Brain pericyte (primary cell): ENCODE data around the gene RGL2.

ENCODE experiments used
- DNase-seq: peaks from one replicate; pipeline ENCODE4 v3.0.0-alpha.2; 2012; ENCODE audit warnings: low read depth, low spot score

Gene RGL2

DNA sequence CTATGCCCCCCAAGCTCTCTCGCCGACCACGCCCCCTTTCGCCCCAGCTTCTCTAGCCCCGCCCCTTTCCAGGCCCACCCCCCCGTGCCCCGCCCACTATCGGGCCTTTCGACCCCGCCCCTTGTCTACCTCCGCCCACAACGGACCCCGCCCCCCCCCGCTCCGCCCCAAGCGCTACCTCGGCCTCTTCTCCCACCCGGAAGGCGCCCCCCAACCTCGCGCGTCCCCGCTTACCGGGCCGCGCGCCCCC lies 18.6 kb upstream of the RGL2 start:
- no peak for DNase-seq

DNA sequence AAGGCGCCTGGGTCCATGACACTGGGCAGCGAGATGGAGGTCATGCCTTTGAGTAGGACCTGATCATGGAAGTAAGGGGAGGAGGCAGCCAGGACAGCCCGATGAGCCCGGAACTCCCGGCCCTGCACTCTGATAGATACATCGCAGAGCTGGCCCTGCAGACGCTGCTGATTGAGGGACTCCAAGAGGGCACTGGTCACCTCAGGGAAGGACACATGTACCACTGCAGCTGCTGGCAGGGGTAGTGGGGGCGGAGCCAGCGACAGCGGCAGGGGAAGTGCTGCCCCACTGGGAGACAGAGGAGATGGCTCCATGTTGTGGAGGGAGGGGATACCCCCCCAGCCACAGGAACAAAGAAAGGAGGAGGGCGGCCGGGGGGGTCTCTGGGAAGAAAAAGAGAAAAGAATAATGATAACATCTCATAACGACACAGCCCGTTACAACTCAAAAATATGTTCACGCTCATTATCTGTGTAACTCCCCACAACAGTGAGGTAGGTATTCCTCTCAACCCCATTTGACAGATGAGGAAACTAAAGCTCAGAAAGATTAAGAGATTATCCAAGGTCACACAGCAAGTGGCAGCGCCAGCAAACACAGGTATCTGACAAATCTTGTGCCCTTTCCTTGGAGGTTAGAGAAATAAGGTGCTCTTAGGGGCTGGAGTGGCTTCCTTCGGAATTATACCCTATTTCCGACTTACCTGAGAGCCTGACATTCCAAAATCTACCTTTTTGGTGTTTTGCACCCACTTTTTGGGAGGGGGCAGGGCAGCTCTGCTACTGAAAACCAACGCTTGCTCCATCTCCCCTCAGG lies 18.1 kb upstream of the RGL2 start:
- DNase-seq = no peak

DNA sequence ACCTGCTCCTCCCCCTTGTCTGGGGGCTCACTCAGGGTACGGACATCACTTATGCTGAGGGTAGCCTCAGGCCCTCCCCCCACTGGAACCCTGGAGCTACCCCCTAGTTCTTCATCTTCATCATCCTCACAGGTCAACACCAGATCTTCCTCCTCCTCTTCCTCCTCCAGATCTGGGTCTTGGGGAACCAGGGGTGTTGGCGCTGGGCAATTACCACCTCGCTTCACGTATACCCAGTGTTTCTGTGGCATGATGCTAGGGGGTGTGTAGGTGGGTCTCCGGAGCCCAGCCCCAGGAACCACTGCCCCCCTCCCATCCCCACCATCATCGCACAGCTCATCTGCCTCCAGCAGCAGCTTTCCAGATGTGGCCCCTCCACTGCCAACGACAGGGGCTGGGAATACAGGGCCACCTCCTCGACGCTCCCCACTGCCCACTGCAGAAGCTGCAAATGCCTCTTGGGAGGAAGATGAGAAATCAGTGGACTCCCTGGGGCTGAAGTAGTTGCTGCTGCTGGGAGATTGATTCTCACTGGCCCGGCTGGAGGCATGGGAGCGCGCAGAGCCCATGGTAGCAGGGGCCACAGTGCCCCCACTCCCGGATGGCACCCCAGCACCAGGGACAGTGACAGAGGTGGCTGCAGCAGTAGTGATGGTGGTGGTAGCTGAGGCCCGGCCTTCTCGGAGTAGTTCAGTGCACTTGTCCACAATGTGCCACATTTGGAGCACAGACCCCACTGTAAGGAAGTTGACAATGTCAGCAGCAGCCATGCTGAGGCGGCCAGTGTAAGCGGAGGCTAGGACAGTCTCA lies 17.3 kb upstream of the RGL2 start:
- DNase-seq = no peak

DNA sequence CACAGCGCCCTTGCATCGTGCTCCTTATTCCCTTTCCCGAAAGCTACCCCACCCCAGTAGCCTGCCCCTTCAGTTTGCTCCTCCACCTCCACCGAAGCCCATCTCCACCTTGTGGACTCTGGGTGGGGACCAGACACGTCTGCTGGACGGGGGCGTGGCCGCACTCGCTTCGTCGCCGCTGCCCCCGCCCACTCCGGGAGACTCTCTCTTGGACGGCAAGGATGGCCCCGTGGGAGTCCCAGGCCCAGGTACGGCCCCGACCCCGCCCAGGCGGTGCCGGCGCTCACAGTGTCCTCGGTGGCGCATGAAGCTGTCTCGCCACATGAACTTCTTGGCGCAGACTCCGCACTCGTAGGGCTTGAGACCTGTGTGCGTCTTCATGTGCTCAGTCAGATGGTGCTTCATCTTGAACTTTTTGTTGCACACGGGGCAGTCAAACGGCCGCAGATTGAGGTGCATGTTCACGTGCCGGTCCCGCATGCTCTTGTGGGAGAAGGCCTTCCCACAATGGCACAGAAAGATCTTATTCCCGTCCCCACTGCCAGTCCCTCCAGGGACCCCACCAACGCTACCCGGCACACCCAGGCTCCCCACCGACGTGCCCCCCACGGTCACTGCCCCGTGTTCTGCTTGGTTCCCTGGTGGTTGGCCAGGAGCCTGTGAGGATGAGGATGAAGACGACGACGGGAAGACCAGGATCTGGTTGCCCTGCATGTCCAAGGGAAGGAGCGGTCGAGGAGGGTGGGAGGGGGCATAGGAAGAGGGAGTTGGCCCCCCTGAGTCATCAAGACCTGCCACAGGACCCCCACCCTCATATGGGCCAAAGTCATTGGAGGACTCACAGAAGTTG lies 16.4 kb upstream of the RGL2 start:
- DNase-seq = no peak

DNA sequence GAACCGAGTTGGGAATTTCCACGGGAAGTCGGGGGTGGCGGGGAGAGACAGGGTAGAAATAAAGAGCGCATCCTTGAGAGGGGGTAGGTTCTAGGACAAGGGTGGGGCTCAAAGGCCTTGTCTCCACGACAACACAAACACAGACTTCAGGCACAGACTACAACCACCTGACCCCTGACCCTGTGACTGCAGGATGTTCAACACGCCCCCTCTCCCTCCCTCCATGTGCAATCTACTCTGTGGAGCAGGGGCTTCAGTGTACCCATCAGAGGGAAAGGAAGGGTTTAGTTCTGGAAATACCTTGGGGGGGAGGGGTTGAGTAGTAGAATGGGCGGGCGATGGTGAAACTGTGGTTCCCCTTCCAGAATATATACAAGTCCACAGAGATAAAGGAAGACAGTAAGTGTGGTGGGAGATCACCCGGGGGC lies 15.8 kb upstream of the RGL2 start:
- DNase-seq = no peak

DNA sequence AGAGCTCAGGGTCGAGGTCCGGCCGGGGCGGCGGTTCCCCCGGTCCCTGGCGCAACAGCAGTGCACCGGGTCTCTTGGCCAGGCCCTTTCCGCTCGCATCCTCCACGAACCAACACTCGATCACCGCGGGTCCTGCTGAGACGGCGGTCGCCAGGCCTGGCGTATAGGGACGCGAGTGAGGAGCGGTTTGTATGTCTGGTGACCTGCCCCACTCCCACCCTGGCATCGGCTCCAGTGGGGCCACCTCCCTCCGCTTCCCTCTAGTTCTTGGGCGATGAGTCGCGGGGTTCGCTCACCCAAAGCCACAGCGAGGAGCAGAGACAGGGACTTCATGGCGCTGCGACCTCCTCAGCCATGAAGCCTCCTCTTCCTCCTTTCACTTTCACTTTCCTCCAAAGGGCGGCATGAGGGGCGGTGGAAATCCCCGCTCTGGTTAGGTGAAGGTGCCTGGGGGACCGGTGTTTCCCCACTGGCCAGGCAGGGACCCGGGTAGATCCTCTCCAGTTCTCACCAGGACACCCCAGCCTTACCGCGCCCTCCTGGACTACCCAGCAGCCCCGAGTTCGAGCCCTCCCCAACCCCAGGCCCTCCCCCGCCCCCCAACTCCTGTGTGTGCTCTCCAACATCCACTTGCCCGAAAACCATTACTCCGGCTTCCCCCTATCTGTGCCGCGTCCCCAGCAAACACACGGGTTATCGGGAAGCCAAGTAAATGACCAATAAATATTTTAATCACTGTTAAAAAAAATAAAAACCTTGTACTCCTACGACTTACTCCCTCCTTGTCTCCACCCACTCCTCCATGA lies 15.2 kb upstream of the RGL2 start, which contains the start of gene TAPBP:
TAPBP (minus strand) TSS at position 370 of the 806 bp plus-strand sequence; CDS start at position 333, 37 bp downstream.
- no peak for DNase-seq

DNA sequence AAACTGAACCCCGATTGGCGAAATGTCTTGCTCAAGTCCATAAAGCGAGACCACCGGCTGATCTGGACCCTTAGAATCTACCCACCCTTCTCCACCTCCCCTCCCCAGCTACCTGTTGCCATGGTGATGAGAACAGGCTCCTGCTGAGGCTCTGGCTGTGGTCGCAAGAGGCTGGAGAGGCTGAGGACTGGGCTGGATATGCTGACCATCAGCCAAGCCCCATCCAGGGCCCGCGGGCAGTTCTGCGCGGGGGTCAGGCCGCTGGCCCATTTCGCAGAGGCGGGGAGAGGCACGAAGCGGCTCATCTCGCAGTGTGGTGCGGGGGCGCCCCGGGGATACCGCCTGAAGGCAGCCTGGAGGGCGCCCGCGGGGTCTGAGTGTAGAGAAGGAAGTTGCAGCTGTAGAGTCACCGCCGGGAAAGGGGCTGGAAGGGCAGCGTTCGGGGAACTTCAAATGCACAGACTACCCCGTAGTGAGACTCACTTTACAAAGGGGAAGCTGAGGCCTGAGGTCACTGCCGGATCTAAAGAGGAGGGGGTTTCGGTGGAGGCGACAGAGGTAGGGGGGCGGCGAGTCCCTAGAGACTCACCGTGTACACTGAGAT lies 14.5 kb upstream of the RGL2 start:
- DNase-seq = no peak

DNA sequence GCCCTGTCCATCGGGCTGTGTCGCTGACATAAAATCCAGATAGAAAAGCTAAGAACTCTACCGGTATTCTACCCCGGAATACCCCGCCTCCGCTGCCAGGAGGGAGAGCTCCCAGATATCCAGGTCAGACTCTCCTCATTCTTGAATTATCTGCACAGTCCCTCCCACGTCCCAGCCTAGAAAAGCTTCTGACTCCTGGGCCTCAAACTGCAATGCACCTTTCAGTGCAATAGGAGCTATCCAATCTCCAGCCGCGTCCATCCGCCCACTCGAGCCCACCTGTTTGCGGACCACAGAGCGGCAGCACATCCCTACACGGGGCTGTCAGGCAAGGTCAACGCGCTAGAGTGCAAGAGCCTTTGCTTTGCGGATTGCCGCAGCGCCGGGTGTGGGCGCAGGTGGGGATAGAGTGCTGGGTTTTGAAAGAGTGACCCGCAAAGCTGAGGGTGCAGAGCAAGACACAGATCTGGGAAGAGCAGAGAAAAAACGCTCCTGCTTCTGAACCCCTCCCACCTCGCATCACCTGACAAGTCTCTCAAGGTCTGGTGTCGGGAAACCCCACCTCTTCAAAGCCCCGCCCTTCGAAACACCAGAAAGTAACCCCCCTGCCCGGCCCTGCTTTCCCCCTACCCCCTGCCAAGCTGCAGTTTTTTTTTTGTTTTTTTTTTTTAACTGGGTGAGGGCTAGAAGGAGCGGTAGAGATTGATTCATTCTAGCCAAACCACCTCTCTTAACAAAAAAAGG lies 13.8 kb upstream of the RGL2 start:
- no peak for DNase-seq

DNA sequence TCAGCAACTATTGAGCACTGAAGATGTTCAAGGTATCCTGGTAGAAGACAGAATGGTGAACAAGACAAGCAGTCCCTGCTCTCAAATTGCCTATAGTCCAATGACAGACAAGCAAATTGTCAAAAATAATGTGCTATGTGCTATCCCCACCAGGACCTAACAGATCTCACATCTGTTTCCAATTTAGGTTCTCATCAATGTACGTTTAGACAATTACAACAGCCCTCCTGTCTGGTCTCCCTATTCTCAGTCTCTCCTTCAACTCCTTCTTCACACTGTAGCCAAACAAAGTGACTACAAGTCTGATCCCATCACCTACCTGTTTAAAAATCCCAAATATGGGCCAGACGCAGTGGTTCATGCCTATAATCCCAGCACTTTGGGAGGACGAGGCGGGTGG lies 7.6 kb upstream of the RGL2 start:
- DNase-seq = no peak

DNA sequence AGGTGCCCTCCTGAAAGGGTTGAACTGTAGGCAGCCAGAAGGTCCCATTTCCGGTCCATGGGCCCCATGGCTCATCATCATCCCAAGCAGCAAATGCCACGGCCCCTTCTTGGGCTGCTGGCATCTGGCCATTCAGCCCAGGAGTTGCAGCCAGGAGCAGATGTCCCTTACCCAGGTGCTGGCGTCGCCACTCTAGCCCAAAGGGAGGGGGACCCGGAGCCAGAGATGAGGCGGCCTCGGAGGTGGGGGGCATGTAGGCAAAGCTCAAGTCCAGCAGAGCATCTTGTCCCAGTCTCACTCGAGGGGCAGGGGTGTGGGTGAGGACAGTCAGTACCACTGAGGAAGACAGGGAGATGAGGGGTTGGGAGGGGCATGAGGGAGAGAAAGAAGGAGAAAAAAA lies 6.3 kb upstream of the RGL2 start:
- no peak for DNase-seq

DNA sequence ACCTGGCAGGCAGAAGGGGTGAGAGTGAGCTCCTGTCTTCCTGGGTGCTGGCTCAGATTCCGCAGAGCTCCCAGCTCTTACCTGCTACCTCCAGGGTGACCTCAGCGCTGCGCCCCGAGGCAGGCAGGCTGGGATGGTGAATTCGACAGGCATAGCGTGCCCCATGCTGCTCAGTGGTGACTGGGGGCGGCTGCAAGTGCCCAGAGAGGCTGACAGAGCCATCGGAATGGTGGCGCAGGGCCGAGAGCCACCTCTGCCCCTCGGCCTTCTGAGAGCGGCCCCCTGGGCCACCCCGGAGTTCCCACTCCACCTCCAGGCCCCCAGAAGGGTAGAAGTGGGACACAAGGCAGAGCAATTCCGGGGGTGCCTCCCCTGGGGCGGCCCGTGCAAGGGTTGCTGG lies 5.5 kb upstream of the RGL2 start:
- DNase-seq = no peak

DNA sequence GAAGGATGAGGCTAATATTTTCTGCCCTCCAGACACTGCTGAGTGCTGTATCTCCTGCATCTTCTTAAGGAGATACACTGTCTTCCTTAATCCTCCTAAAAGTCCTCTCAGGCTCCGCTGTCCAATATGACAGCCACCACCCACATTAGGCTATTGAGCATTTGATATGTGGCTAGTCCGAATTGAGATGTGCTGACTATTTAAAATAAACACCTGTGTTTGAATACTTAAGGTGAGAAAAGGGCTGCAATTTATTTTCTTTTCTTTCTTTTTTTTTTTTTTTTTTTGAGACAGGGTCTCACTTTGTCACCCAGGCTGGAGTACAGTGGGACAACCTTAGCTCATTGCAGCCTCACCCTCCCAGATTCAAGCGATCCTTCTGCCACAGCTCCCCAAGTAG lies 3.1 kb upstream of the RGL2 start:
- no peak for DNase-seq

DNA sequence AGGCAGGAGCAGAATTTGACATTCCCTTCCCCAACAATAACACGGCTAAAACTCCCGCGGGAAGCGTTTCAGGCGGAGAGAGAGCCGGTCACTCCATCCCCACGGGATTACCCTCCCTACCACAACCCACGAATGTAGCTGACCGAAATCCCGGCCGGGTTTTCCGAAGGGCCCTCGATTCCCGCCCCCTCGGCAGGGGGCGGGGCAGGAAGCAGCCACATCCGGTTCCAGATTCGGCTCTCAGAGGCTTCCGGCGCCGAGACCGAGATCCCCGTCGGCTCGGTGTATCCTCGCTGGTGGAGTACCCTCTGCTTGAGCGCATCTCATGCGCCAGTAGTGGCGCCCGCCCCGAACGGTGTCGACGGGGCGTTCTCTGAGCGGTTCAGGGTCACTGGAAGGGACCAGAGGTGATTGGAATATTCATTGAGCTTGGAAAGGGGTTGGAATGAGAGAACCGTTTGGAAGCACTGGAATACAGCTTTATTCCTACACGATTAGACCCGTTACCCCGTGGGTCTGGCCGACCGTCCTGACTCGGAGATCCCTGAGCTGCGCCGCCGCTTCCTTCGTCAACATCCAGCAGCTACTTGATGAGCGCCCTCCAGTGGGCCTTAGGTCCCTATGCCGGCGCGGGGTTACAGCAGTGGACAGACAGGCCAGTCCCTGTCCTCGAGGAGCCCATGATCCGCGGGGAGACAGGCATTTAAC lies 649 bp upstream of the RGL2 start:
- DNase-seq = no peak

DNA sequence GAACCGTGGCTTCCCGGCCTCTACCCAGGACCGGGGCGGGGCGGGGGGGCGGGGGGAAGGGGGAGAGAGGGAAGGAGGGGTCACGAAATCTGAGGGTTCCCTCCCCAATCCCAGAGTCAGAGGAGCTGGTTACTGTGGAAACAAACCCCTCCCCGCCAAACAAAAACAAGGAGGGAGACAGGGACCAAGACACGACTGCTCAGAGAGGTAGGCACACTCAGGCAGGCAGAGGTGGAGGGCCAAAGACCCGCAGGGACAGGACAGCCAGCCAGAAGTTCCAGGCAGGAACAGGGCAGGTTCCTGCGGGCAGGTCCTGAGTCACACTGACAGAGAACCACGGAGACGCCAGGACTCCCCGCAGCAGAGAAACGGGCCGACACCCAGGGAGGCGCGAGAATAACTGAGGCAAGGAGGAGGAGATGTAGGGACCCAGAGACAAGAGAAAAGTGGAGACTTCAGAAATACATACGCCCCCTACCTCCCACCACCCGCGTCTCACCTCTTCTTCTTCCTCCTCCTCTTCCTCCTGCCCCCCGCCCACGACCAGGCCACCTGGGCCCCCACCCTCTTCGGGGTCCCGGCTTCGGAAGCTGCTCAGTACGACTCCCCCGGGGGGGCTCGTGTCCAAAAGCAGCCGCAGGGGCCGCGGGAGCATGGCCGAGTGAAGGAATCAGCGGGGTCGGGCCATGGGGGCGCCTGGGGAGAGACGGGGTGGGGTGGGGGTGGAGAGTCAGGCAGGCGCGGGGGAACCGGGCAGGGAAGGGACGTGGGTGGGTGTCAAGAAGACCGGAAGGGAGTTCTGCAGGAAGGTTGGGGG lies 578 bp downstream of the RGL2 start:
- no peak for DNase-seq

DNA sequence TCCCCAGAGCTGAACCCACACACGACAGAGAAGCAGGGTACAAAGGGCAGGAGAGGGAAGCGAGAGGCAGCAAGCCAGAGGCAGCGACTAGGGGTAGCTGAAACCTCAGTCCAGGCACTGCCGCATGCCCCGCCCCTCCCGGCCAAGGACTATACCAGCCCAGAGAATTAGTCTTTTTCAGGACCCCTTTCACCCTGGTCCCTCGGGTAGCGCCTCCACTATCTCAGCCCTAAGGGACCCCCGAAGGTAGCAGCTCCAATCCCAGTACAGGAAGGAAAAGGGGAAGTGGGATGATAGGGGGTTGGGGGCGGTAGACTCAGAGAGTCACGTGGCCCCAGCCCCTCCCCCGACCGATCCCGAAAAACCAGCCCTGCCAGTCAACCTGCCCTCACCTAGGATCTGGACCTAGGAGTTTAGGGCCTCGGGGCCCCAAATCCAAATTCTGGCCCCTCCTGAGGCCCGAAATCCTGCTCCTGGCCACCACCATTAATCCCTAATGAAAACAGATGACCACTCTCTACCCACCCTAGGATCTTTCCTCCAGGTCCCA lies 1.3 kb downstream of the RGL2 start:
- DNase-seq = no peak

DNA sequence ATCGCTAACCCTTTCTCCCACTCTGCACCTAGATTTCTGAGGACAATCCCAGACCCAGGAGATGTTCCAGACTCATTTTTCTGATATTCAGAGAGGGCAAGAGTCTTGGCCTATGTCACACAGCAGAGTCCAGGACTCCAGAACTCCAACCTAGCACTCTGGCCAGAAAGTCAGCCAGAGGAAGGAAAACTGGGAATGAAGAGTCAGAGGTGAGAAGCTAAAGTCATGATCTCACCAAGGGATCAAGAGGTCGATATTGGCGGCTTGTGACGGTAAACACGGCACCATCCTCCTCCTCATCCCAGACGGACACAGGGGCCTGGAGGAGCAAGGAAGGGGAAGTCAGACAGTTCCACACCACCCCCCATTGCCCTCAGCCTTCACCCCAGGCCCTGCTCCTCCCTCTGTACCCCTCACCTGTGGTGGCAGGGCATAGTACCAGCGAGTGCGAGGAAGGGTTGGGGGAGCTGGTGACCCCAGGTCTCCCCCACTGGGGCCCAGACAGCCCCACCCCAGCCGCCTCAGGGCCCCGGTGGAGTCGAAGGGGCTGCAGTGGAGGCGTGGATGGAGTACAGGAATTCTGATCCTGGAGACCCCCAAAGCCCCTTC lies 1.8 kb downstream of the RGL2 start:
- DNase-seq = no peak

DNA sequence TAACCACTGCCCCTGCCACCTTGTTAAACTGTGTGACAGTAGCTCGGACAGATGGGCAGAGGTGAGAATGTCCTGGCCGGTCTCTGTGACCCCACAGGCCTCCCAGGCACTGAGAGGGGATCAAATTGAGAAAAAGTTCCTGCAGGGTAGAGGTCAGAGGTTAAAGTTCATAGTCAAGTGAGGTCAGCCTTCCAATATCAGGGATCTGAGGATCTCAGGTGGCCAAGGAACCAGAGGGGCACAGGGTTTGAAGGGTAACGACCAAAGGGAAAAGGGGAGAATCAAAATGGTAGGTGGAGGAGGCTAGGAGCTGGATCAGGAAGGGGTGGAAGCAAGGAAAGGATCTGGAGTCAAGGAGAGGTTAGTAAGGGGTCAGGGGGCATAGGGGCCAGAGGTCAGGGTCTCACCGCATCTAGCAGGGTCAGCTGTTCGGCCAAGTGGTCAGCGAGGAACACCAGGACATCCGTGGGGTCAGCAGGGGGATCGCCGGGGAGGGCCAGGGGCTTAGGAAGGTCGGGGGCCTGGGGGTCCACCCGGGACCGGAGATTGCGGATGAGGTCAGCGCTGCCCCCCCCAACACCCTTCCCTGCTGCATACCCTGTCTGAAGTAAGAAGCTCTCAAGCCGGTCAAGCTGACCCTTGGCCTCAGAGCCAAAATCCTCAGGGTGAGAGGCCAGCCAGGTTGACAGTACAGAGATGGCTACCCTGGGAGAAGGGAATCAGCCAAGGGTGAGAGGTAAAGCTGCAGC lies 2.9 kb downstream of the RGL2 start:
- no peak for DNase-seq
